Thoracic aorta endothelial cell (primary cell): Measurements from ENCODE around the gene CLGN. TPM values are rescaled to one million over a fixed set of nuclear protein-coding genes. Genes with fewer than 3 reads are reported as not detected.

Experiments used
- total RNA-seq: library from RNA; depleted of rRNA; stranded (reverse); fragments of >200 nt; gene quantifications from 2 replicates; pipeline ENCODE4 v1.2.3, GENCODE V29; 2012

CLGN gene
- total RNA-seq = 0.13 and 2.0 TPM in 2 replicates

DNA sequence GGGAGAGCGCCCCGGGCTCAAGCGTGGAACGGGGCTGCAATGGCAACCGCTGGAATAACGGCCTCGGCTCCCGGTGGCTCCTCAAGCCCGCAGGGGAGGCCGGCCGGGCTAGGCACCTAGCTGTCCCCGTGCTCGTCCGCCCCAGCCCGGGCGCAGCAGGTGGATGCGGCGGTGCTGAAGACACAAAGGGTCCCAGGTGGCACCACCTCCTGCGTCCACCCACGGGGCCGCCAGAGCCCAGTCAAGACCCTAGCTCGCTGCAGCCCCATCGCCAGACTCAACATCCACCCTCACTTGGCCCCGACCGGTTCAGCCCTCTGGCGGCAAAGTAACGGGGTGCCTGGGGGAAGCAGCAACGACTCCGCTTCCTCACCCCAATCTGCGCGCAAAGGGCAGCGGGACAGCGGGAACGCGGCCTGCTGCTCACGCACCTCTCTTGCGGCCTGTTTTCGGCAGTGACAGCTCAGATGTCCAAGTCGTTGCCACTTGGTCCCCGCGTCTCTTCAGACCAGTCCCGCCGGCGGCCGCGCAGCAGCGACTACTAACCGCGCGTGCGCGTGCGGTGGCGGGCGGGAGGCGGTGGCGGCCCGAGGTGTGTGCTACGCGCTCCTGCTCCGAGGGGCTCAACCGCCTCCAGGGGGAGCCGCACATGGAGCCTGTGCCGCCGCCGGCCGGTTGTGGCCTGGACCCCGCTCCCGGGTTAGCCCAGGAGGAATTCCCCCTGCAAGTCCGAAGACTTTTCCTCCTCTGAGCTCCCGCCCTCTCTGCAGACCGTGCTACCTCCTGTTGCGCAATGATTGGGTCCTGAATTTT lies at the start of gene CLGN:
TSS of gene CLGN (minus strand) at position 543 of the 813 bp plus-strand sequence. CDS start 14,570 bp downstream, outside the sequence.

GRCh38 chr4:140373328-140374129 lies 53.9 kb downstream of the CLGN start, which contains the start of gene SCOC:
Gene SCOC (plus strand): TSS chr4:140373646. CDS start chr4:140379171, 5,525 bp downstream.

Other genes with a start within 250 kb of the CLGN start
- 86.0 and 93.3 TPM in 2 replicates for gene SCOC, start 54.0 kb downstream of the CLGN start, total RNA-seq
- not detected in 2 replicates for gene MGAT4D, start 70.6 kb upstream of the CLGN start, total RNA-seq
- gene ELMOD2, start 96.5 kb upstream of the CLGN start, total RNA-seq = 28.7 and 30.2 TPM in 2 replicates
- gene UCP1, start 141.3 kb upstream of the CLGN start, total RNA-seq = not detected in 2 replicates